ENCODE results near the gene SIVA1.

SIVA1 gene

GRCh38 chr14:104797115-104798044 is 44.4 kb downstream of the SIVA1 start:
- no peak for DNase-seq (ENCODE audit: low read depth)

- DNase-seq (ENCODE audit: low read depth) = no peak
These were observed 45.6 kb downstream of the SIVA1 start for GRCh38 chr14:104798300-104799243.

GRCh38 chr14:104799244-104800014 is 46.5 kb downstream of the SIVA1 start:
- no peak for DNase-seq (ENCODE audit: low read depth)

GRCh38 chr14:104800015-104800770 is 47.2 kb downstream of the SIVA1 start:
- DNase-seq (ENCODE audit: low read depth) = peak; percentile 79

GRCh38 chr14:104800771-104801519 is 48.0 kb downstream of the SIVA1 start, which contains the start of gene ZBTB42:
Gene ZBTB42, plus strand, starts transcription at chr14:104801101. Its CDS starts 97 bp downstream, at chr14:104801198.
- DNase-seq (ENCODE audit: low read depth) = peak; percentile 52

GRCh38 chr14:104801520-104802393 is 48.8 kb downstream of the SIVA1 start:
- DNase-seq (ENCODE audit: low read depth) = no peak

GRCh38 chr14:104802394-104803184 is 49.6 kb downstream of the SIVA1 start:
- no peak for DNase-seq (ENCODE audit: low read depth)

- DNase-seq (ENCODE audit: low read depth) = no peak
These were observed 50.4 kb downstream of the SIVA1 start for GRCh38 chr14:104803280-104803911.

- no peak for DNase-seq (ENCODE audit: low read depth)
These were observed 51.0 kb downstream of the SIVA1 start for GRCh38 chr14:104803912-104804410.

GRCh38 chr14:104804481-104805325 is 51.8 kb downstream of the SIVA1 start:
- DNase-seq (ENCODE audit: low read depth) = no peak

GRCh38 chr14:104805326-104805678 is 52.4 kb downstream of the SIVA1 start:
- DNase-seq (ENCODE audit: low read depth) = no peak

- no peak for DNase-seq (ENCODE audit: low read depth)
These were observed 53.1 kb downstream of the SIVA1 start for GRCh38 chr14:104805941-104806624.

- DNase-seq (ENCODE audit: low read depth) = no peak
These were observed 53.9 kb downstream of the SIVA1 start for GRCh38 chr14:104806625-104807465.

GRCh38 chr14:104808456-104808855 is 55.5 kb downstream of the SIVA1 start:
- DNase-seq (ENCODE audit: low read depth) = no peak
